Activated CD8-positive, alpha-beta memory T cell treated with anti-CD3 and anti-CD28 coated beads for 4 hours (primary cell): Measurements from ENCODE around the gene MSANTD4.
"Not testable (repeated sequence)": the region's sequence is repeated elsewhere in the genome, so short reads cannot be mapped to it uniquely, and the experiment has no call there.

Experiments
- DNase-seq, 2 donors: peaks; one replicate each; pipeline ENCODE4 v3.0.0-alpha.2; 2020; ENCODE audit warnings: low read depth in 2 of 2

The MSANTD4 gene

GRCh38 chr11:106014035-106014434 is 8.0 kb downstream of the MSANTD4 start:
- DNase-seq, result no peak

- no peak for DNase-seq
Measured at GRCh38 chr11:106012744-106013143, 9.3 kb downstream of the MSANTD4 start.

- DNase-seq, result no peak
Measured at GRCh38 chr11:106011481-106011880, 10.6 kb downstream of the MSANTD4 start.

- not testable (repeated sequence) for DNase-seq
Measured at GRCh38 chr11:106003094-106003493, 18.9 kb downstream of the MSANTD4 start.

- DNase-seq, result no peak
Measured at GRCh38 chr11:106001304-106002012, 20.6 kb downstream of the MSANTD4 start.

GRCh38 chr11:105991888-105992287 is 30.2 kb downstream of the MSANTD4 start:
- no peak for DNase-seq

- DNase-seq, result no peak
Measured at GRCh38 chr11:105989124-105989523, 32.9 kb downstream of the MSANTD4 start.

- no peak for DNase-seq
Measured at GRCh38 chr11:105988197-105988596, 33.8 kb downstream of the MSANTD4 start.

- no peak for DNase-seq
Measured at GRCh38 chr11:105986554-105986953, 35.5 kb downstream of the MSANTD4 start.

- no peak for DNase-seq
Measured at GRCh38 chr11:105979997-105980703, 41.9 kb downstream of the MSANTD4 start.

- DNase-seq, result no peak
Measured at GRCh38 chr11:105975128-105975527, 46.9 kb downstream of the MSANTD4 start.

GRCh38 chr11:105969756-105970155 is 52.3 kb downstream of the MSANTD4 start:
- no peak for DNase-seq

- DNase-seq, result no peak
Measured at GRCh38 chr11:105968021-105968697, 53.9 kb downstream of the MSANTD4 start.

GRCh38 chr11:105960252-105961245 is 61.5 kb downstream of the MSANTD4 start:
- no peak for DNase-seq
